IPS-20b (cell line): ENCODE data around the gene RCC2.

ENCODE experiments used
- H3K27ac ChIP-seq: one replicate; pipeline ENCODE4 v1.5.1; 2013; ENCODE audit warnings: low read length
- H3K27me3 ChIP-seq: 2 replicates; pipeline ENCODE4 v1.6.1; 2013; ENCODE audit warnings: mild to moderate bottlenecking, low read length, inconsistent platforms; ENCODE audit not compliant: insufficient read depth
- H3K36me3 ChIP-seq: 2 replicates; pipeline ENCODE4 v1.6.1; 2013; ENCODE audit warnings: low read depth, mild to moderate bottlenecking, inconsistent platforms, low read length, moderate library complexity; ENCODE audit not compliant: insufficient read depth
- H3K4me1 ChIP-seq: 2 replicates; pipeline ENCODE4 v1.6.1; 2013; ENCODE audit warnings: mild to moderate bottlenecking, control low read depth, inconsistent platforms, low read length, moderate library complexity; ENCODE audit not compliant: insufficient read depth
- H3K4me3 ChIP-seq: 2 replicates; pipeline ENCODE4 v1.5.1; 2013; ENCODE audit warnings: mild to moderate bottlenecking, low read length, inconsistent platforms
- H3K9ac ChIP-seq: 2 replicates; pipeline ENCODE4 v1.6.1; 2013; ENCODE audit warnings: low read depth, mild to moderate bottlenecking, inconsistent platforms, low read length, moderate library complexity
- H3K9me3 ChIP-seq: 2 replicates; pipeline ENCODE4 v1.6.1; 2013; ENCODE audit warnings: mild to moderate bottlenecking, low read depth, low read length, inconsistent platforms; ENCODE audit not compliant: insufficient read depth

Gene RCC2

GRCh38 chr1:17363771-17364170 is 75.7 kb downstream of the RCC2 start:
- H3K27me3 ChIP-seq: no peaks in the 10 kb centered on the region

GRCh38 chr1:17363351-17363750 is 76.1 kb downstream of the RCC2 start:
- Histone ChIP-seq H3K36me3 (no peaks in the 10 kb centered on the region), H3K27me3 (no peaks in the 10 kb centered on the region), H3K27ac (no peak overlapping the region), H3K9ac (no peak overlapping the region), H3K9me3 (0 out of 2 replicates have a peak, but pooled peaks cover 4% of the 10 kb centered on the region), H3K4me3 (no peak overlapping the region), H3K4me1 (no peaks in the 10 kb centered on the region)

More at GRCh38 chr1:17363771-17364170, 75.7 kb downstream of the RCC2 start:
- Histone ChIP-seq H3K36me3 (no peaks in the 10 kb centered on the region), H3K9me3 (0 out of 2 replicates have a peak, but pooled peaks cover 4% of the 10 kb centered on the region), H3K9ac (no peak overlapping the region), H3K4me1 (no peaks in the 10 kb centered on the region), H3K27ac (no peak overlapping the region), H3K4me3 (no peak overlapping the region)

- Histone ChIP-seq H3K9ac (no peak overlapping the region), H3K36me3 (no peaks in the 10 kb centered on the region), H3K27ac (no peak overlapping the region), H3K27me3 (no peaks in the 10 kb centered on the region), H3K4me1 (no peaks in the 10 kb centered on the region), H3K9me3 (0 out of 2 replicates have a peak, but pooled peaks cover 4% of the 10 kb centered on the region), H3K4me3 (no peak overlapping the region)
Measured at GRCh38 chr1:17361687-17362086, 77.8 kb downstream of the RCC2 start.

GRCh38 chr1:17360272-17360956 is 79.1 kb downstream of the RCC2 start:
- Histone ChIP-seq H3K27ac (no peak overlapping the region), H3K36me3 (no peaks in the 10 kb centered on the region), H3K4me1 (no peaks in the 10 kb centered on the region), H3K9ac (no peak overlapping the region), H3K27me3 (no peaks in the 10 kb centered on the region), H3K9me3 (0 out of 2 replicates have a peak, but pooled peaks cover 4% of the 10 kb centered on the region), H3K4me3 (no peak overlapping the region)

GRCh38 chr1:17359808-17360207 is 79.7 kb downstream of the RCC2 start:
- Histone ChIP-seq H3K36me3 (no peaks in the 10 kb centered on the region), H3K4me1 (no peaks in the 10 kb centered on the region), H3K9ac (no peak overlapping the region), H3K27me3 (no peaks in the 10 kb centered on the region), H3K4me3 (no peak overlapping the region), H3K9me3 (0 out of 2 replicates have a peak, but pooled peaks cover 4% of the 10 kb centered on the region), H3K27ac (no peak overlapping the region)

GRCh38 chr1:17359031-17359430 is 80.4 kb downstream of the RCC2 start:
- Histone ChIP-seq H3K27me3 (no peaks in the 10 kb centered on the region), H3K27ac (no peak overlapping the region), H3K36me3 (no peaks in the 10 kb centered on the region)

GRCh38 chr1:17358557-17358956 is 80.9 kb downstream of the RCC2 start:
- no peak overlapping the region for H3K27ac ChIP-seq
- H3K9ac ChIP-seq: no peak overlapping the region
- no peaks in the 10 kb centered on the region for H3K36me3 ChIP-seq
- H3K27me3 ChIP-seq: no peaks in the 10 kb centered on the region
- H3K4me1 ChIP-seq: no peaks in the 10 kb centered on the region
- H3K9me3 ChIP-seq: no peaks in the 10 kb centered on the region
- H3K4me3 ChIP-seq: no peak overlapping the region

More at GRCh38 chr1:17359031-17359430, 80.4 kb downstream of the RCC2 start:
- Histone ChIP-seq H3K4me1 (no peaks in the 10 kb centered on the region), H3K9me3 (no peaks in the 10 kb centered on the region), H3K9ac (no peak overlapping the region), H3K4me3 (no peak overlapping the region)
